Natural killer cell (primary cell): ENCODE data around the gene ZSCAN12. TPM values are rescaled to one million over a fixed set of nuclear protein-coding genes. Genes with fewer than 3 reads are reported as not detected.

Source experiments
- ATAC-seq, 3 donors: fragments of 150-1000 bp in 2 of 3; fragments of 200-7000 bp in 1 of 3; cut with Tn5 transposase; 1 replicate in 1 of 3; 2 replicates in 2 of 3; pipeline ENCODE4 v1.10.0; 2021; ENCODE audit warnings: mild to moderate bottlenecking in 2 of 3, moderate library complexity in 2 of 3
- DNase-seq, 2 donors: peaks; one replicate each; pipeline versions ENCODE4 v3.0.0 to v3.0.0-alpha.2; 2013 to 2021; ENCODE audit warnings: mixed read lengths in 1 of 2
- H3K27ac ChIP-seq: one replicate; pipeline ENCODE4 v1.5.1; 2013; ENCODE audit warnings: mild to moderate bottlenecking, low read length
- H3K27me3 ChIP-seq: one replicate; pipeline ENCODE4 v1.6.1; 2013; ENCODE audit warnings: low read length; ENCODE audit not compliant: control insufficient read depth, insufficient read depth
- H3K36me3 ChIP-seq: one replicate; pipeline ENCODE4 v1.6.1; 2013; ENCODE audit warnings: low read length; ENCODE audit not compliant: control insufficient read depth, insufficient read depth
- H3K4me1 ChIP-seq: one replicate; pipeline ENCODE4 v1.6.1; 2013; ENCODE audit warnings: low read length; ENCODE audit not compliant: control insufficient read depth, insufficient read depth
- H3K4me3 ChIP-seq: one replicate; pipeline ENCODE4 v1.5.1; 2013; ENCODE audit warnings: low read length
- H3K9me3 ChIP-seq: one replicate; pipeline ENCODE4 v1.6.1; 2013; ENCODE audit warnings: low read length; ENCODE audit not compliant: control insufficient read depth, insufficient read depth
- H3K27ac Mint-ChIP-seq, 2 donors: one replicate each; pipeline ENCODE4 v1.8.0; 2022; ENCODE audit warnings: mild to moderate bottlenecking in 2 of 2, mixed read lengths in 2 of 2, moderate library complexity in 1 of 2
- H3K27me3 Mint-ChIP-seq, 2 donors: one replicate each; pipeline ENCODE4 v1.8.0; 2022; ENCODE audit warnings: low read depth in 2 of 2, mixed read lengths in 2 of 2
- H3K36me3 Mint-ChIP-seq: one replicate; pipeline ENCODE4 v1.8.0; 2022; ENCODE audit warnings: mixed read lengths
- H3K4me1 Mint-ChIP-seq, 2 donors: one replicate each; pipeline ENCODE4 v1.8.0; 2022; ENCODE audit warnings: mixed read lengths in 2 of 2
- H3K4me3 Mint-ChIP-seq: one replicate; pipeline ENCODE4 v1.8.0; 2022; ENCODE audit warnings: mild to moderate bottlenecking, moderate library complexity, mixed read lengths
- H3K9me3 Mint-ChIP-seq, 2 donors: one replicate each; pipeline ENCODE4 v1.8.0; 2022; ENCODE audit warnings: mixed read lengths in 2 of 2
- WGBS: methylation state at CpG from one replicate; pipeline ENCODE4 v1.1.7; 2013; ENCODE audit warnings: missing lambda C conversion rate; ENCODE audit not compliant: insufficient coverage; 5-methylcytosine and 5-hydroxymethylcytosine counted together
- intact Hi-C: fragments of 100-400 bp; cut with micrococcal nuclease; formaldehyde crosslinking; loops from one replicate; pipeline ENCODE4 v1.14.2; 2022
- total RNA-seq, 4 donors: library from RNA; stranded (reverse); fragments of 120-200 nt in 1 of 4; gene quantifications; one replicate each; pipeline versions ENCODE4 v1.2.3 to v1.2.4, GENCODE V29; 2013 to 2022
- TF ChIP-seq, protein P1 (sequence below): fragments of 200-600 bp; IDR thresholded peaks from one replicate; pipeline ENCODE4 v1.8.0; 2022; ENCODE audit warnings: antibody characterized with exemption

Gene ZSCAN12
- total RNA-seq, 3 donors from 2014 or later (not counting 1 experiment from before 2014, with no cell fraction given) = 3.5 to 4.9 (median 3.9) TPM

- H3K27ac Mint-ChIP-seq = no peak overlapping the region
- no peak for ATAC-seq
- H3K36me3 ChIP-seq = no peaks in the 10 kb centered on the region
- TF ChIP-seq, protein P1, sequence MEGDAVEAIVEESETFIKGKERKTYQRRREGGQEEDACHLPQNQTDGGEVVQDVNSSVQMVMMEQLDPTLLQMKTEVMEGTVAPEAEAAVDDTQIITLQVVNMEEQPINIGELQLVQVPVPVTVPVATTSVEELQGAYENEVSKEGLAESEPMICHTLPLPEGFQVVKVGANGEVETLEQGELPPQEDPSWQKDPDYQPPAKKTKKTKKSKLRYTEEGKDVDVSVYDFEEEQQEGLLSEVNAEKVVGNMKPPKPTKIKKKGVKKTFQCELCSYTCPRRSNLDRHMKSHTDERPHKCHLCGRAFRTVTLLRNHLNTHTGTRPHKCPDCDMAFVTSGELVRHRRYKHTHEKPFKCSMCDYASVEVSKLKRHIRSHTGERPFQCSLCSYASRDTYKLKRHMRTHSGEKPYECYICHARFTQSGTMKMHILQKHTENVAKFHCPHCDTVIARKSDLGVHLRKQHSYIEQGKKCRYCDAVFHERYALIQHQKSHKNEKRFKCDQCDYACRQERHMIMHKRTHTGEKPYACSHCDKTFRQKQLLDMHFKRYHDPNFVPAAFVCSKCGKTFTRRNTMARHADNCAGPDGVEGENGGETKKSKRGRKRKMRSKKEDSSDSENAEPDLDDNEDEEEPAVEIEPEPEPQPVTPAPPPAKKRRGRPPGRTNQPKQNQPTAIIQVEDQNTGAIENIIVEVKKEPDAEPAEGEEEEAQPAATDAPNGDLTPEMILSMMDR = no peak
- no peaks in the 10 kb centered on the region for H3K9me3 ChIP-seq
- H3K4me1 ChIP-seq = no peaks in the 10 kb centered on the region
- intact Hi-C loops = no loop called here
- H3K27ac ChIP-seq = no peak overlapping the region
- no peak for DNase-seq
- H3K9me3 Mint-ChIP-seq = no peaks in the 10 kb centered on the region
- H3K36me3 Mint-ChIP-seq = no peaks in the 10 kb centered on the region
- H3K4me3 Mint-ChIP-seq = no peak overlapping the region
- H3K4me3 ChIP-seq = no peak overlapping the region
- peaks cover 2% of the 10 kb centered on the region for H3K27me3 ChIP-seq
- peaks cover 15% of the 10 kb centered on the region in 2 donors for H3K27me3 Mint-ChIP-seq
- H3K4me1 Mint-ChIP-seq = no peaks in the 10 kb centered on the region
Measured at GRCh38 chr6:28433119-28433518, 33.6 kb upstream of the ZSCAN12 start.

GRCh38 chr6:28429781-28430180, 30.2 kb upstream of the ZSCAN12 start:
- WGBS = 93% methylated on average over 16 of the region's 16 CpGs
- H3K36me3 ChIP-seq = no peaks in the 10 kb centered on the region
- DNase-seq (no peak), ATAC-seq (no peak)
- TF ChIP-seq, protein P1 = no peak
- no peaks in the 10 kb centered on the region for H3K36me3 Mint-ChIP-seq
- H3K4me1 ChIP-seq = no peaks in the 10 kb centered on the region
- no peaks in the 10 kb centered on the region for H3K4me1 Mint-ChIP-seq
- H3K27ac ChIP-seq = no peak overlapping the region
- H3K27ac Mint-ChIP-seq = no peak overlapping the region
- H3K27me3 ChIP-seq = no peaks in the 10 kb centered on the region
- intact Hi-C loops = no loop called here
- no peaks in the 10 kb centered on the region for H3K9me3 ChIP-seq
- H3K27me3 Mint-ChIP-seq = peaks cover 3 to 13% of the 10 kb centered on the region in 2 donors
- H3K9me3 Mint-ChIP-seq = no peaks in the 10 kb centered on the region
- H3K4me3 Mint-ChIP-seq = no peak overlapping the region
- H3K4me3 ChIP-seq = no peak overlapping the region

DNA sequence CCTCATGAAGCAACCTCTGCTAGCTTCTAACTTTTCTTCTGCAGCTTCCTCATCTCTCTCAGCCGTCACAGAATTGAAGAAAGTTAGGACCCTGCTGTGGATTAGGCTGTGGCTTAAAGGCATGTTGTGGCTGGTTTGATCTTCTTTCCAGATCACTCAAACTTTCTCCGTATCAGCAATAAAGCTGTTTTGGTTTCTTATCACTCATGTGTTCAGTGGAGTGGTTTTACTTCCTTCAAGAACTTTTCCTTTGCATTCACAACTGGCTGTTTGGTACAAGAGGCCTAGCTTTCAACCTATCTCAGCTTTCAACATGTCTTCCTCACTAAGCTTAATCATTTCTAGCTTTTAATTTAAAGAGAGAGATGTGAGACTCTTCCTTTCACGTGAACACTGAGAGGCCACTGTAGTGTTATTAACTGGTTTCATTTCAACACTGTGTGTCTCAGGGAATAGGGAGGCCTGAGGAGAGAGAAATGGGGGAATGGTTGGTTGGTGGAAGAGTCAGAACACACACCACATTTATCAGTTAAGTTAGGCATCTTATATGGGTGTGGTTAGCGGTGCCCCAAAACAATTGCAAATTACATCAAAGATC, 26.5 kb upstream of the ZSCAN12 start:
- ATAC-seq (no peak), DNase-seq (no peak)
- intact Hi-C loops = no loop called here
- H3K9me3 Mint-ChIP-seq = no peaks in the 10 kb centered on the region
- H3K27ac Mint-ChIP-seq = no peak overlapping the region
- no peaks in the 10 kb centered on the region for H3K4me1 Mint-ChIP-seq
- H3K36me3 Mint-ChIP-seq = no peaks in the 10 kb centered on the region
- TF ChIP-seq, protein P1 = no peak
- Histone ChIP-seq H3K4me1 (no peaks in the 10 kb centered on the region), H3K27ac (no peak overlapping the region), H3K36me3 (no peaks in the 10 kb centered on the region), H3K27me3 (no peaks in the 10 kb centered on the region), H3K9me3 (no peaks in the 10 kb centered on the region), H3K4me3 (no peak overlapping the region)
- WGBS = 40% methylated on average over 2 of the region's 4 CpGs
- H3K4me3 Mint-ChIP-seq = no peak overlapping the region
- H3K27me3 Mint-ChIP-seq = peaks cover 25 to 35% of the 10 kb centered on the region in 2 donors

- Mint-ChIP-seq H3K36me3 (no peaks in the 10 kb centered on the region), H3K27me3 (peaks cover 20 to 47% of the 10 kb centered on the region in 2 donors), H3K9me3 (no peaks in the 10 kb centered on the region), H3K27ac (no peak overlapping the region), H3K4me1 (no peaks in the 10 kb centered on the region), H3K4me3 (no peak overlapping the region)
- TF ChIP-seq, protein P1 = no peak
- Histone ChIP-seq H3K27ac (no peak overlapping the region), H3K4me1 (no peaks in the 10 kb centered on the region), H3K27me3 (no peaks in the 10 kb centered on the region), H3K36me3 (no peaks in the 10 kb centered on the region), H3K4me3 (no peak overlapping the region), H3K9me3 (no peaks in the 10 kb centered on the region)
- ATAC-seq = no peak
- intact Hi-C loops = no loop called here
- DNase-seq = no peak
Measured at GRCh38 chr6:28424163-28424562, 24.6 kb upstream of the ZSCAN12 start.
